ENCODE results near the gene UBXN10.

DNA sequence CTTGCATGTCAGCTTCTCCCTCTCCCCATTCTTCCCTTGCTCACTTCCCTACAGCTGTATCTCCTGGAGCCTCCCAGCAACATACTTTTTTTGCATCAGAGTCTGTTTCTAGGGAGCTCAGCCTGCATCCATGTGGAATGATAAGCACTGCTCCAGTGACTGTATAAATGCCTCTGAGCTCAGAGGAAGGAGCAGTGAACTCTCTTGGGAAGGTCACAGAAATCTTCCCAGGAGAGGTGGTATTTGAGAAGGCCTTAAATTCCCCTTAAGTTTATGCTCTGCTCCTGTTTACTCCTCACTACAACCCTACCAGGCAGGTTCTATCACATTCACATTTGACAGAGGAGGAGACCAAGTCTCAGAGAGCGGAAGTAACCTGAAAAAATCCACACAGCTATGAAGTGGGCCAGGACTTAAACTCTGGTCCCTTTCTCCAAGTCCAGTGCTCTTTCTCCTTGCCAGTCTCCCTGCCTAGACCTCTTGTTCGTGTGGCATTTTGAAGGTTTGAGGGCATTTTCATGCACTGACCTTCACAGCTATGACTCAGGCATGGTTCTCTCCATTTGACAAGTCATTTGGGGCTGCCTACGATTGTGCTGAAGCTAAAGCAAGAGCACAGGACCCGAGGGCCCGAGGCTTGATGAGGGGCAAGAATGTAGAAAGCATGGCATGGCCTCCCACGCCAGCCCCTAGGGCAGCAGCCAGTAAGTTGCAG lies 5.6 kb upstream of the UBXN10 start:
- TF ChIP-seq, protein P1, sequence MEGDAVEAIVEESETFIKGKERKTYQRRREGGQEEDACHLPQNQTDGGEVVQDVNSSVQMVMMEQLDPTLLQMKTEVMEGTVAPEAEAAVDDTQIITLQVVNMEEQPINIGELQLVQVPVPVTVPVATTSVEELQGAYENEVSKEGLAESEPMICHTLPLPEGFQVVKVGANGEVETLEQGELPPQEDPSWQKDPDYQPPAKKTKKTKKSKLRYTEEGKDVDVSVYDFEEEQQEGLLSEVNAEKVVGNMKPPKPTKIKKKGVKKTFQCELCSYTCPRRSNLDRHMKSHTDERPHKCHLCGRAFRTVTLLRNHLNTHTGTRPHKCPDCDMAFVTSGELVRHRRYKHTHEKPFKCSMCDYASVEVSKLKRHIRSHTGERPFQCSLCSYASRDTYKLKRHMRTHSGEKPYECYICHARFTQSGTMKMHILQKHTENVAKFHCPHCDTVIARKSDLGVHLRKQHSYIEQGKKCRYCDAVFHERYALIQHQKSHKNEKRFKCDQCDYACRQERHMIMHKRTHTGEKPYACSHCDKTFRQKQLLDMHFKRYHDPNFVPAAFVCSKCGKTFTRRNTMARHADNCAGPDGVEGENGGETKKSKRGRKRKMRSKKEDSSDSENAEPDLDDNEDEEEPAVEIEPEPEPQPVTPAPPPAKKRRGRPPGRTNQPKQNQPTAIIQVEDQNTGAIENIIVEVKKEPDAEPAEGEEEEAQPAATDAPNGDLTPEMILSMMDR (IDR thresholded peaks at IDR 0.05): no peak
- no peak for TF ChIP-seq POLR2A (IDR thresholded peaks at IDR 0.05)
